HG03439 (cell line): Measurements from ENCODE around the gene USP32.
"Not testable (repeated sequence)": the region's sequence is repeated elsewhere in the genome, so short reads cannot be mapped to it uniquely, and the experiment has no call there.

Experiments
- ATAC-seq: cut with Tn5 transposase; IDR thresholded peaks from one replicate; pipeline ENCODE4 v1.9.1; 2021; ENCODE audit warnings: mild to moderate bottlenecking, moderate library complexity; ENCODE audit not compliant: unreplicated experiment

Gene USP32

DNA sequence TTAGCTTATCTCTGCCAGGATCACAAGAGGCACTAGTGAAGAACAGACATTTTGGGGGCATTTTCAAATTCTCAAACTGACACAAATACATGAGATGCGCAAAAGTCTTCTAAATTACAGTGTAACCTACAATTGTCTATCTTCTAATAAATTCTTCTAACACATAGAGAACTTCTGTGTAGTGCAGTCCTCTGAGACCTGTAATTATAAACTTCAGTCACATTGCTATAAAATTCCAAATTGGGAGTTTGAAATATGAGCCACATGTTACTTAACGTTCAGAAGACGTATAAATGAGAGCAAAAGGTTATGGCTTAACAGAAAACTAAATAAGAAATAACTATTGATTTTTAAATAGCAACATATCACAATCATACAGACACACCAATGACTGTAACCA is 12.5 kb downstream of the USP32 start:
- not testable (repeated sequence) for ATAC-seq

DNA sequence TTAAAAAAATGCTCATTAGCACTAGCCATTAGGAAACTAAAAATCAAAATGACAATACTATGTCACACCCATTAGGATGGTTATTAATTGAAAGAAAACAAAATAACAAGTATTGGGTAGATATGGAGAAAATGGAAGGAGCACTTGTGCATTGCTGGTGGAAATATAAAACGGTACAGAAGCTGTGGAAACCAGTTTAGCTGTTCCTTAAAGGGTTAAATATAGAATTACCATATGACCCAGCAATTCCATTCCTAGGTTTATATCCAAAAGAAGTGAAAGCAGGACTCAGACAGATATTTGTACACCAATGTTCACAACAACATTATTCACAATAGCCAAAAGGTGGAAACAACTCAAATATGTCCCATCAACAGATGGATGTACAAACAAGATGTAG is 13.7 kb downstream of the USP32 start:
- not testable (repeated sequence) for ATAC-seq

GRCh38 chr17:60372790-60373483 is 19.0 kb downstream of the USP32 start:
- no peak for ATAC-seq

- no peak for ATAC-seq
Observed at GRCh38 chr17:60371818-60372510, 20.0 kb downstream of the USP32 start.

DNA sequence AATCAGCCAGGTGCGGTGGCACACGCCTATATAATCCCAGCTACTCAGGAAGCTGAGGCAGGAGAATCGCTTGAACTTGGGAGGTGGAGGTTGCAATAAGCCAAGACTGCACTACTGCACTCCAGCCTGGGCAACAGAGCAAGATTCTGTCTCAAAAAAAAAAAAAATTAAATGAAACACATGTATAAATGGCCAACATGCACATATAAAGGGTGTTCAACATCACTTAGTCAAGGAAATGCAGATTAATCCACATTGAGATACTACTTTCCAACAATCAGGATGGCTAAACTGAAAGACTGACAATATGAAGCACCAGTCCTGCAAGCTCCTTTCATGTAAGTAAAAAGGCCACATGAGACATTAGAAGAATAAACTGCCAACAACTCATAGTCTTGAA is 20.5 kb downstream of the USP32 start:
- no peak for ATAC-seq

DNA sequence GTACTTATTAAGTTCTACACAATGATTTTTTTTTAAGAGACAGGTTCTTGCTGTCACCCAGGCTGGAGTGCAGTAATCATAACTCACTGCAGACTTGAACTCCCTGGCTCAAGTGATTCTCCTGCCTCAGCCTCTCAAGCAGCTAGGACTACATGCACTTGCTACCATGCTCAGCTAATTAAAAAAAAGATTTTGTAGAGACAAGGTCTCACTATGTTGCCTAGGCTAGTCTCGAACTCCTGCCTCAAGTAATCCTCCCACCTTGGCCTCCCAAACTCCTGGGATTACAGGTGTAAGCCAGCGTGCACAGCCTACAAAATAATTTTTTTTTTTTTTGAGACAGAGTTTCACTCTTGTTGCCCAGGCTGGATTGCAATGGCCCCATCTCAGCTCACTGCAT is 22.2 kb downstream of the USP32 start:
- ATAC-seq: no peak

DNA sequence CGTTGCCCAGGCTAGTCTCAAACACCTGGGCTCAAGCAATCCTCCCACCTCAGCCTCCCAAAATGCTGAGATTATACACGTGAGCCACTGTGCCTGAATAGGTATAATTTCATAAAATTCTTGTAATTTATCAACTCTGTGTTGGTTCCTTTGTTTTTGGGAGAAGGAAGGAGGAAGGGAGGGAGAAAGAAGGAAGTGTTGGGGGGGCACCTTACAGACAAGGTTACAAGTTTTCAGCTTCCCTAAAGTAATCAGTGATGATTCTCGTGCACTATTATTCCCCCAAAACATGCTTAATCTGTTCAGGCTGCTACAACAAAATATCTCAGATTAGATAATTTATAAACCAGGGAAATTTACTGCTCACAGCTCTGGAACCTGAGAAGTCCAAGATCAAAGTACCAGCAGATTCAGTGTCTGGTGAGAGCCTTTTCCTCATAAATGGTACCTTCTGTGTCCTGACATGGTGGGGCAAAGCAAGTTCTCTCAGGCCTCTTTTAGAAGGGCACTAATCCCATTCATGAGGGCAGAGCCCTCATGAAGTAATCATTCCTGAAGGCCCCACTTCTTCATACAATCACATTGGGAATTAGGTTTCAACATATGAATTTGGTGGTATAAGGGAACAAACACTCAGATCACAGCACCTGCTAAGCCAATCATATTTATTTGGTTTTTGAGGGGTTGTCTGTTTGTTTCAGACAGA is 28.1 kb downstream of the USP32 start:
- ATAC-seq: no peak

DNA sequence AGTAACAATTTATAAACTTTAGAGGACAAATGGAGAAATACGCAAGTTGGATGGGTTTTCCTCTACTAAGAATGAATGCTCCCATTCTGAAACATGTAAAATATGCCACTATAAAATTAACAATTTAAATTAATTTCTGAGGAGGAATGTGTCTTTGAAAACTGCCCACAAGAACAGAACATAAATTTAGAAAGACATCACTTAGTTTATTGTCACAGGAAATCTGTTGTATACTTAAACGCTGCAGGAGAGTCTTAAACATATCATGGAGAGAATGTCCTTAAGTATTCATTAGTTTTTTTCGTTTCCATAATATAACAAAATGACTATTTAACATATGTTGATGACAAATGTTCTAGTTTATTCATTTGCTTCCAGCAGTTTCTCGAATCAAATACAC is 29.6 kb downstream of the USP32 start:
- no peak for ATAC-seq

DNA sequence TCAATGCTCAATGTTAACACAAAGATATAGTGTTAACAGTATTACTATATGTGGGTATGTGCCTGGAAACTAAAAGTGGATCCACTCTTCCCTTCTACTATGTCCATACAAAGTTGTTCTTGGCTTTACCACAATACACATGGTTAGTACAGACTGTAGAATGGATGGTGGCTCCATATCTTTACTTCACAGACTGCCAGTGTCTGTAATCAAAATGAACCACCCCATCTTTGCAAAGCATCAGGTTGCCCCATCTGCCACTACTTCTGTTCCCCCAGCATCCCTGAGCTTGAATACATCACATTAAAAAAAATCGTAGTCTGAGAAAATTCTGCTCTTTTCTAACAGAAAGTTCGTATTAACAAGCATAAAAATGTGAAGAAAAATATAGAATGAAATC is 30.0 kb downstream of the USP32 start:
- no peak for ATAC-seq

DNA sequence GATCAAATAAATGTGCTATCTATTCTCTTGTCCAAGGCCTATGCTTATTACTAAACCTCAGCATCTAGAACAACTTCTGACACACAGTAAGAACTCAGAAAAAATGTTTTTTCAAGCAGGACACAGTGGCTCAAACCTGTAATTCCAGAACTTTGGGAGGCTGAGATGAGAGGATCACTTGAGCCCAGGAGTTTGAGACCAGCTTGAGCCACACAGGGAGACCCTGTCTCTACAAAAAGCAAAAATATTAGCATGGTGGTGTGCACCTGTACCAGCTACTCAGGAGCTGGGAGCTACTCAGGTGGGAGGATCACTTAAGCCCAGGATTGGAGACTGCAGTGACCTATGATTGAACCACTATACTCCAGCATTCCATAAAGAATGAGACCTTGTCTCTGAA is 32.5 kb downstream of the USP32 start:
- ATAC-seq: no peak

GRCh38 chr17:60358606-60359225 is 33.2 kb downstream of the USP32 start:
- no peak for ATAC-seq

GRCh38 chr17:60356940-60357339 is 35.0 kb downstream of the USP32 start:
- no peak for ATAC-seq

DNA sequence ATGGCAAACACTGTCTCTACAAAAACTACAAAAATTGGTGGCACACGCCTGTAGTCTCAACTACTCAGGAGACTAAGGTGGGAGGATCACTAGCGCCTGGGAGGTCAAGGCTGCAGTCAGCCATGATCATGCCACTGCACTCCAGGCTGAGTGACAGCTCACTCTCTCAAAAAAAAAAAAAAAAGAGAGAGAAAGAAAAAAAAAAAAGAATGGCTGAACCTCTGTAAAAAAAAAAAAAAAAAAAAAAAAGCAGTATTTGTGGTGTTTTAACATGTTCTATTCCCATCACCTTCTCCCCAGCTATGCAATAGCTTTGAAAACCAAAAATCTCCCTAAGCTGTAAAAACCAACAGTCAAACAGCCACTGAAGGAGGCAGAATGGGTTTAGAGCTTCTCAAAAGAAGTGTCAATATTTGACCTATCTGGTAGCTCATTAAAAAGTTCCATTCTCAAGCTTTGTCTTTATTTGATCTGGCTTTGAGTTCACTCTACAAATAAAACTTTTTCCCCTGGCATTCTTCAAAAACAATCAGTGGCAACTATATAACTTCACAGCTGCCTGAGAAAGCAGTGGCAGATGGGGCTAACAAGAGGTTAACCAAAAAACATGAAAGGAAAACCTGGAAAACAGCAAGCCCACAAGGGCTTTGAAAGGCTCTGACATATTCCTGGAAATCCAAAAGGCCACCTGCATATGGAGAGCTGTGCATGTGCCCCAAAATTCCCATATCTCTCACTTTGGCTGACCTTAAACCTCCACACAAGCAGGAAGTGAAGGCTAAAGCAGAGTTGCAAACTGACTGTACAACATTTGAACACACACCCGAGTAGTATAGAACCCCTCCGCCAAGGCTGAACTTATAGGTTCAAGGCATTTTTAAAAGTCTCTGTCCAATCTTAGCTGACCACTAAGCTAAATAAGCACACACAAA is 36.0 kb downstream of the USP32 start:
- no peak for ATAC-seq

DNA sequence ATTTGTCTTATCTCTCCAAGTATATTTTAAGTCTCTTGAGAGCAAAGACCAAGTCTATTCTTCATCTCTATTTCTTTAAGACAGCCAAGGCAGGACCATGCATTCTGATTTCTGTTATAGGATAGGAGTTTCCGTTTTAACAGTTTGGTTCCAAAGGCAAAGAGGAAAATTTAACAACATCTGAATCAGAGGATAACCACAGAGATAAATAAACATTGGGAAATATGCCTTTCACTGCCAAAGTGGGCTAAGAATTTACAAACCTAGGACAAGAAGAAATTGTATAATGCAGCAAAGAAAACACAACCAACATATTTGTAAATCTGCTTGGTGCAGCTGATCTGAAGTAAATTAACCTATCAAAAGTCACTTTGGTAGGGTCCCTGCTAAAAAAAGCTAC is 37.7 kb downstream of the USP32 start:
- no peak for ATAC-seq

DNA sequence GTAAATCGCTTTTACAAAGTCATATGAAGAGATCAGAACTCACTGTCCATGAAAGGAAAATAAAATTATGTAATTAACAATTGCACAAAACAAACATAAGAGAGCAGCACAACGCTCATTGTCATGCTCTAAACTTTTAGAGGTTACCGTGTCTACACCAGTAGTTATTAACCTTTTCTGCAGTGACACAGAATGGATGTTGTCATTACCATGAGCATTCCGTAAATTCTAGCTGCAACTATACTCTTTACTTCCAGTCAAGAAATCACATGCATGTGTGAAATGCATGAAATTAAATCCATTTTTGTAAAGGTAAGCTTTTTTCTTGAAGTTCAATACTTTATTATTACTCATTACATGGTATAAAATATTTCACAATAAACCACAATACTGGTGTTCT is 38.2 kb downstream of the USP32 start:
- ATAC-seq: no peak

DNA sequence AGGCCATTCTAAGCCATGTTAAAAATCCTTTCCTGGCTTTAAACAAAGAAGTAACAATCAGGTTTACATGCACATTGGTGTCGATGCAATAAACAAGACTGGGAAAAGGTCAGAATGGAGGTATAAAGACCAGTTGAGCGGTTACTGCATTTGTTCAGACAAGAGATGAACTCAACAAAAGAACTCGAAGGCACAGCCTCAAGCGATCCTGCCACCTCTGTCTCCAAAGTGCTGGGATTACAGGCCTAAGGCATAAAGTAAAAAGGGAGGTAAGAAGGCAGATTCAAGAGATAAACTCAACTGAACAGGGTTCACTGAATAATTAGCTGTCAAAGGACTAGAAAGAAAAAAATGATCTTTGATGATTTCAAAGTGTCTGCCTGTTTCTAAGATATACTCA is 39.4 kb downstream of the USP32 start:
- ATAC-seq: no peak

- no peak for ATAC-seq
Observed at GRCh38 chr17:60352071-60352470, 39.9 kb downstream of the USP32 start.

- no peak for ATAC-seq
Observed at GRCh38 chr17:60351012-60351695, 40.8 kb downstream of the USP32 start.

DNA sequence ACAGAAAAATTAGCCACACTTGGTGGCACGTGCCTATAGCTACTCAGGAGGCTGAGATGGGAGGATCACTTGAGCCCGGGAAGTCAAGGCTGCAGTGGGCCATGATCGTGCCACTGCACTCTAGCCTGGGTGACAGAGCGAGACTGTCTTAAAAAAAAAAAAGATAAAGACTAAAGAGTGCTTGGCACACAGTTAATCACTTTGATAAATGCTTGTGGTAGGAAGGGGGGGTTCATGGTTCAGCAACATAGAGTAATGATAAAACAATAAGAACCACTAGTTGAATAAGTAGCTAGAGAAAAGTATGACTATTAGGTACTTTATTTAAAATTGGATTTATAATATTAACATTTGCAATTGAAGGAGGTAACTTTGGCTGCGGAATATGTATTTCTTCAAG is 43.3 kb downstream of the USP32 start:
- ATAC-seq: no peak

- no peak for ATAC-seq
Observed at GRCh38 chr17:60345233-60345632, 46.7 kb downstream of the USP32 start.
